Transverse colon (tissue), 3 donors: ENCODE data around the gene SPAG8.

ENCODE experiments used
- EP300 ChIP-seq: sonication (generic); formaldehyde crosslinking; IDR thresholded peaks from one replicate; pipeline ENCODE4 v1.6.1; 2017; ENCODE audit warnings: antibody characterized with exemption, low read depth
- POLR2A ChIP-seq: fragments of 450-650 bp; IDR thresholded peaks from one replicate; pipeline ENCODE4 v1.6.1; 2016; ENCODE audit warnings: antibody characterized with exemption, mild to moderate bottlenecking, moderate library complexity
- TF ChIP-seq, protein P1 (sequence below), 5 experiments: fragments of 200-600 bp in 3 of 5; fragments of 450-650 bp in 2 of 5; sonication (generic) in 3 of 5; IDR thresholded peaks; 1 replicate in 2 of 5; 2 replicates in 3 of 5; pipeline ENCODE4 v1.5.1; 2016 to 2017; ENCODE audit warnings: antibody characterized with exemption in 5 of 5, inconsistent platforms in 3 of 5, mild to moderate bottlenecking in 2 of 5, moderate library complexity in 1 of 5

DNA sequence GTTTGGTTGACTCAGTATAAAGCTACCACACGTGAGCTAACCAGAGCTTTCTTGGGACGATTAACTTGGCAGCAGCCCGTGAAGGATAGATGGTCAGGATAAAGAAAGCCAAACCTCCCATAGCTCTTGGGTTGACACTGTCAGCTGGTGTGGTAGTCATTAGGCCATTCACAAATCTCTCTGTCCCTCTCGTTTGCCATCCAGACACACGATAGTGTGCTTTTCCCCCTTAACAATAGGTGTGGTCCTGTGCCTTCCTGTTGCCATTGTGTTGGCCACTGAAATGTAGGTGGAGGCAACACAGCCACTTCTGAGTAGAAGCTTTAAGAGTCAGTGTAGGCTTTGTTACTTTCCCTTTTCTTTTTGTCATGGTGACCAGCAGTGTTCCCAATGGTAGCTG, 46.4 kb upstream of the SPAG8 start:
- no peak for TF ChIP-seq POLR2A
- TF ChIP-seq, protein P1, sequence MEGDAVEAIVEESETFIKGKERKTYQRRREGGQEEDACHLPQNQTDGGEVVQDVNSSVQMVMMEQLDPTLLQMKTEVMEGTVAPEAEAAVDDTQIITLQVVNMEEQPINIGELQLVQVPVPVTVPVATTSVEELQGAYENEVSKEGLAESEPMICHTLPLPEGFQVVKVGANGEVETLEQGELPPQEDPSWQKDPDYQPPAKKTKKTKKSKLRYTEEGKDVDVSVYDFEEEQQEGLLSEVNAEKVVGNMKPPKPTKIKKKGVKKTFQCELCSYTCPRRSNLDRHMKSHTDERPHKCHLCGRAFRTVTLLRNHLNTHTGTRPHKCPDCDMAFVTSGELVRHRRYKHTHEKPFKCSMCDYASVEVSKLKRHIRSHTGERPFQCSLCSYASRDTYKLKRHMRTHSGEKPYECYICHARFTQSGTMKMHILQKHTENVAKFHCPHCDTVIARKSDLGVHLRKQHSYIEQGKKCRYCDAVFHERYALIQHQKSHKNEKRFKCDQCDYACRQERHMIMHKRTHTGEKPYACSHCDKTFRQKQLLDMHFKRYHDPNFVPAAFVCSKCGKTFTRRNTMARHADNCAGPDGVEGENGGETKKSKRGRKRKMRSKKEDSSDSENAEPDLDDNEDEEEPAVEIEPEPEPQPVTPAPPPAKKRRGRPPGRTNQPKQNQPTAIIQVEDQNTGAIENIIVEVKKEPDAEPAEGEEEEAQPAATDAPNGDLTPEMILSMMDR (IDR thresholded peaks at IDR 0.05): no peak
- no peak for TF ChIP-seq EP300
